C1 segment of cervical spinal cord (tissue), 14 donors: ENCODE results near the gene PPDPF.
A peak's percentile ranks its signal among the peaks of the same experiment; 100 is the strongest.
"Not testable (repeated sequence)": the region's sequence is repeated elsewhere in the genome, so short reads cannot be mapped to it uniquely, and the experiment has no call there.

Source experiments
- DNase-seq, 14 donors: peaks; one replicate each; lab custom pipeline; 2025; lab: John Stamatoyannopoulos, UW

PPDPF gene

GRCh38 chr20:63500151-63500901 is 20.2 kb upstream of the PPDPF start:
- peak in 1 of 14 donors; percentile 75 for DNase-seq

DNA sequence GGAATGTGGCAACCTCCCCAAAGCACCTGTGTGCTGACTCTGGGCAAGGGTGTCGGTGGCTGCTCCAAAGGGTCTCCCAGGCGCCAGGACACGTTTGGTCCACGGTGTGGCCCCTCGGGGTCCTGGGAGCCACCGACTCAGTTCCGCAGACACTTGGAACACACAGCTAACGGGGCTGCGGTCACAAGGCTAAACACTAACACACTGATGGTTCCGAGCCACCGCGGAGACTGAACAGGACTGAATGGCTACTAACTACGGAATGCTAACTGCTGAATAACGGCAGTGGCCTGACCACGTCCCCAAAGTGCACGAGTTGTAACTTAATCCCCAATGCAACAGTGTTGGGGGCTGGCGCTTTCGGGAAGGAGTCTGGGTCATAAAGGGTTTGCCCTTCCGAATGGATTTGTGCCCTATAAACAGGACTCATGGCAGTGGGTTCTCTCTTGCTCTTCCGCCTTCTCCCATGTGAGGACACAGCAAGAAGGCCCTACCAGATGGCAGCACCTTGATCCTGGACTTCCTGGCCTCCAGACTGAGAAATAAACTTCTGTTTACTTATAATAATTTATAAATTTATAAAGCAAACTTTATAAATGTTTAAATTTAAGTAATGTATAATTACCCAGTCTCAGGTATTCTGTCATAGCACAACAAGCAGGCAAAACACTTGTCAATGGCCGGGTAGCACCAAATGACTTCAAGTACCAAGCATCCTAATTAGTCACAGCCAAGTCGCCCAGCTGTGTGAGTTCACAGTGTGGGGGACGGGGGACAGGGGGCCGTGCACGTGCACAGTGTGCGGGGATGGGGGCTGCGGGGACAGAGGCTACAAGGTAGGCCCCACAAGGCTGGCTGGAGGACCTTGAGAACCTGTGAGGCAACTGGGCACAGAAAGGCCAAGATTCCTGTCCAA is 19.4 kb upstream of the PPDPF start:
- peak in 1 of 14 donors; percentile 63 for DNase-seq

- DNase-seq = peak in 2 of 14 donors; percentile 57 to 95
These were observed 18.5 kb upstream of the PPDPF start for GRCh38 chr20:63501818-63502670.

- DNase-seq = no peak
These were observed 17.8 kb upstream of the PPDPF start for GRCh38 chr20:63502671-63503172.

DNA sequence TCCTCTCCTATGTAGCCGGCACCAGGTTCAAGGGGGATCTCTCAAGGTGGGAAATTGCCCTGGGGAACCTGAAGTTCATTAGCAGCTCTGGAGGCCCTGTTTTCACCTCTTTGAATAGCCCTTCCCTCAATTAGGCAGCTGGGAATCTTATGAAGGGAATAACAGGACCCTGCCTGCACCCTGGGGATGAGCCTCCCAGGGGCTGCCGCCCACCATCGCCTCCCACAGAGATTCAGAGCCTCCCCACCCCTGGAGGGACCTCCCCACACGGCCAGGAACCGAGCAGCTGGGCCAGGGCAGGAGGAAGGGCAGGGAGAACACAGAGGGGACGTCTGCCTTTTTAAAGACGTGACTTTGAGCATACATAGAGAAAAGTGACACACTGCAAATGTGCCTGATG is 17.0 kb upstream of the PPDPF start:
- no peak for DNase-seq

- no peak for DNase-seq
These were observed 15.9 kb upstream of the PPDPF start for GRCh38 chr20:63504642-63505041.

GRCh38 chr20:63505281-63505680 is 15.3 kb upstream of the PPDPF start:
- no peak for DNase-seq

GRCh38 chr20:63505723-63506122 is 14.8 kb upstream of the PPDPF start:
- no peak for DNase-seq

DNA sequence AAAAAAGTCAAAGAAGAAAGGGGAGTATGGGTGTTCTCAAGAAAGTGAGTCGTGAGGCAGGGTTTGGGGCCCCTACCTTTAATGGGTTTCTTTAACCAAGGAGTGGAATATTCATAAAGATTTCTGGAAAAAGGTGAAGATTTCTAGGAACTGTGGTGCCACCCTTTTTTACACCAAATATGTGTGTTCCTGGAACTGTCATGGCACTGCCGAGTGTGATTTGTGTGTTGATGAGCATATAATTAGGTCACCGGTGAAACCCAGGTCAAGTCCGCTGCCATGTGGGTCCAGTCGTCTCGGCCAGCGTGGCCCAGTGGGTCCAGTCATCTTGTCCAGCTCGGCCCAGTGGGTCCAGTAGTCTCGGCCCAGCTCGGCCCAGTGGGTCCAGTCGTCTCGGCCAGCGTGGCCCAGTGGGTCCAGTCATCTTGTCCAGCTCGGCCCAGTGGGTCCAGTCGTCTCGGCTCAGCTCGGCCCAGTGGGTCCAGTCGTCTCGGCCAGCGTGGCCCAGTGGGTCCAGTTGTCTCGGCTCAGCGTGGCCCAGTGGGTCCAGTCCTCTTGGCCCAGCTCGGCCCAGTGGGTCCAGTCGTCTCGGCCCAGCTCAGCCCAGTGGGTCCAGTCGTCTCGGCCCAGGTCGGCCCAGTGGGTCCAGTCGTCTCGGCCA is 13.4 kb upstream of the PPDPF start:
- no peak for DNase-seq

DNA sequence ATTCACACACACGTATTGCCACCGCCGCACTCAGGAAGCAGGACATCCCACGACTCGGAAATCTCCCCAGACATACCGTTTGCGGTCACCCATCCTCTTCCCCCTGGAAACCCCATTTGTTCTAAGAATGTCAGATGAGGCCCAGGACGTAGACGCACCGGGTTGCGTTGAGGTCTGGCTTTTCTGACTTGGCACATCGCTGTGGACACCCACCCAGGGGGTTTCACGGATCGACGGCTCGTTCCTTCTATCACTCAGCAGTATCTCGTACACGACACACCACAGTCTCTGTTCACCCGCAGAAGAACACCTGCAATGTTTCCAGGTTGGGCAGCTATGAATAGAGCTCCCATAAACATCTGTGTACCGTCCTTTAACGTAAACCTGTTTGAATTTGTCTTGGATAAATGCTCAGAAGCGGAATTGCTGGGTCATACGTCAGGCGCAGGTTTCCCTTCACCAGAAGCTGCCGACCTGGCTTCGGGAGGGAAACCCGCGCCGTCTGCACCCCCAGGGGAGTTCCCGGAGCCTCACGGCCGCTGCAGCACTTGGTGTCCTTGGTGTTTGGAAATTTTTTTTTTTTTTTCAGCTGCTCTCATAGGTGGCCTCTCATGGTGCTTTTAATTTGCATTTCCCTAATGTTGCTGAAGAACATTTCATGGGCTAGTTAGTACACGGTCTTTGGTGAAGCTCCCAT is 12.3 kb upstream of the PPDPF start:
- DNase-seq = no peak

DNA sequence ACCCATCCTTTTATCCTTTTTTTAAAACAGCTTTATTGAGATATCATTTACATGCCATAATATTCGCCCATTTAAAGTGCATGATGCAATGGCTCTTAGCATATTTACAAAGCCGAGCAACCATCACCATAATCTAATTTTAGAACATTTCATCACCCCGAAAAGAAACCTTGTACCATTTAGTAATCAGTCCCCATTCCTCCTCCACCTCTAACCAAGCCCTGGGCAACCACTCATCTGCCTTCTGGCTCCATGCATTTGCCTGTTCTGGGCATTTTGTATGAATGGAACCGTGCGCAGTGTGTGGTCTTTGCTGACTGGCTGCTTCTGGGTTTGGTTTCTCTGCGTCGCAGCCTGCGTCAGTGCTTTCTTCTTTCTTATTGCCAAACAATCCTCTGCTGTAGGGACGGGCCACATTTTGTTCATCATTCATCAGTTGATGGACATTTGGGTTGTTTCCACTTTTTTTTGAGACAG is 11.4 kb upstream of the PPDPF start:
- DNase-seq = no peak

DNA sequence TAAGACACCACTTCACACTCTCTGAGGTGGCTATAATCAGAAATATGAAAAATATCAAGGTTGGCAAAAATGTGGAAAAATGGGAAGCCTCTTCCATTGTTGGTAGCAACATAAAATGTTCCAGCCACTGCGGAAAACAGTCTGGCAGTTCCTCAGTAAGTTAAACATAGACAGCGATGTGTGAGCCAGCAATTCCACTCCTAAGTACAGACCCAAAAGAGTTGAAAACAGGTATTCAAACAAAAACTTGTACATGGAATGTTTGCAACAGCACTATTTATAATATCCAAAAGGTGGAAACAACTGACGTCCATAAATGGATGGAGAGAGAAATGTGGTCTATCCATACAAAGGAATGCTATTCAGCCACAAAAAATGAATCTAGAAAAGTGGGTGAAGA is 7.4 kb upstream of the PPDPF start:
- DNase-seq = no peak

DNA sequence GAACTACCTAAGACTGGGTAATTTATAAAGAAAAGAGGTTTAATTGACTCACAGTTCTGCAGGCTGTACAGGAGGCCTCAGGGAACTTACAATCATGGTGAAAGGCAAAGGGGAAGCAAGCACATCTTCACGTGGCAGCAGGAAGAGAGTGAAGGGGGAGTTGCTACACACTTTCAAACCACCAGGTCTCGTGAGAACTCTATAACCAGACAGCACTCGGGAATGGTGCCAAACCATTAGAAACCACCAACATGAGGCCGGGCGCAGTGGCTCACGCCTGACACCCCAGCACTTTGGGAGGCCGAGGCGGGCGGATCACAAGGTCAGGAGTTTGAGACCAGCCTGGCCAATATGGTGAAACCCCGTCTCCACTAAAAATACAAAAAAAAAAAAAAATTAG is 6.0 kb upstream of the PPDPF start:
- not testable (repeated sequence) for DNase-seq

DNA sequence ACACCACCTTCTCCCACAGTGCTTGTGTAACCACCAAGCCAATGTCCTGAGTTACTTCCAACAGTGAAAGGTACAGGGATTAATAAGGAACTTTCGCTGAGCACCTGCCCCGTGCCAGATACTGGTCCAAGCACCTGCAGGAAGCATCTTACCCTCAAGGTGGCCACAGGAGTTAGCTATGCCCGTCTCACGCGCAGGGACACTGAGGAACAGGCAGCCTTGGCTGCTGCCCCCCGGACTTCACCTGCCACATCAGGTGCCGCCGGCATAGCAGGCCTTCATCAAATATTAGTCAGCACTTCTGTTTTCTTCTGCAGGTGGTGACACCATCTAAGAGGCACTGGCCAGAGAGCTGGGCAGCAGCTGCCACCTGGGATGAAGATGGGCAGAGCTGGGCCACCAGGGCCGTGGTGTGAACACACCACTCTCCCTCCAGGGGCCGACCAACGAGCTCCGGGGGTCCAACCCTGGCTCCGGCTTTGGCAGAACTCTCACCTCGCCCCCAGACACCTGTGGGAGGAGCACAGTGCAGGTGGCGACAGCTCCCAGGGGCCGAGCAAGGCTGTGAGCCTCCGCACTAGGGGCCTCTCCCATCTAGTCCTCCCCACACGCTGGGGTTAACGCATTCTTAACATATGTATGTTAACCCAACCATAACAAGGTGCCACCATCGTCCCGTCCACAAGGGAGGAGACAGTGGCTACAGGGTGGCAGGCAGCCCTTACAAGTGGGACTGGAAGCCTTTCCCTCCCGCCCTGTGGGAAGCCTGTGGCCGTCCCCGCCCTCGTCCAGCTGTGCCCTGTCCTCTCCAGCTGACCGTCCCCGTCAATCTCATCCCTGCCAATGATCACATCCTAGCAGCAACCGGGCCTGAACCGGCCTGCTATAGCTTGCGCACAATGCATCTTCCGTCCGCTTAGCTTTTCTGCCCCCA is 2.9 kb upstream of the PPDPF start:
- DNase-seq = no peak

DNA sequence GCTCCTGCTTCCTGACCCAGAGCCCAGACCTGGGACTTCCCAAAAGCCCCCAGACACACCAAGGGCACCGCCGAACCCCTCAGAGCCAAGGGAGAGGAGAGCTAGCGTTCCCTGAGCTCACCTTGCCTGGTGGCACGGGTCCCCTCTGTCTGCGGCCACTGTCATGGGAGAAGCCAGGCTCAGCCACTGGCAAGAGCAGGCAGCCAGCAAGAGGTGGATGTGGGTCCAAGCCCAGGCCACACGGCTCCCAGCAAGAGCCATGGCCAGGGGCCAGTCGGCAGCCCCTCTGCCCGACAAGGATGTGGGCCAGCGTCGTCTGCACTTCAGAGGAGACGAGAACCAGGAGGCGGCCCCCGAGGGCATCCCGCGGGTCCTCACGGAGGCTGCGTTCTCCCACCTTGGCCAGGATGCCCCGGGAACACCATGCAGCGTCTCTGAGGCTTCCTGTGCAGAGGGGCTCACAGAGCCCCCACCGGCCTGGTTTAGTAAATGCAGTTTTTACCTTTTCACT is 2.2 kb upstream of the PPDPF start:
- DNase-seq = peak in 1 of 14 donors; percentile 70

DNA sequence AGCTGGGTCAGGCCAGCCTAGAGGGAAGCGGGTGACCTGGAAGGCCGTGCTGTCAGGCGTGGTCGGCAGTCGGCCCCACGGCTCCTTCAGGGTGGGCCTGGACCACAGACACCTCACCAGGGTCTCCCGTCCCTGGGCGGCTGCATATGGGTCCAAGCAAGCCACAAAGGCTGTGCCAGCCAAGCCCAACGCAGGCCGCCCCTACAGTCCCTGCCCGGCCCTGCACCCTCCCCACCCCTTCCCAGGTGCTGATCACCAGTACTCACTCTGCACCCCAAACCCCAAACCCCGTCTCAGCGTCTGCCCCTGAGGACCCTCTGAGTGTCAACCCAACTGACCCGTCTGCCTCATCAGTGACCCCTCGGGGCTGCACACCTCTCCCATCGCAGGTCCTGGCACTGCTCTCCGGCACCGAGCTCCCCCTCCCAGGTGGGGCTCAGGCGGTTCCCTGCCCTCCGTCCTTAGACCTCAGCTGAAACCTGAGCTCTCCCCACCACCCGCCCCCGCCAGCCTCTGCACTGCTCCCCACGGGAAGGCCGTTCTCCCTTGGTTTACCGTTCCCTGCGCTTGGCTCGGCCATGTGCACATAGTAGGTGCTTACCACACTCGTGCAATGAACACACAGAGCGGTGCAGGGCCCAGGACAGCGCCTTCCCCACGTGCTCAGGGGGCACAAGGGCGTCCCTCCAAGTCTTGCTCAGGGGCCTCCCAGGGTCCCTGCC is 1.5 kb upstream of the PPDPF start:
- DNase-seq = no peak

DNA sequence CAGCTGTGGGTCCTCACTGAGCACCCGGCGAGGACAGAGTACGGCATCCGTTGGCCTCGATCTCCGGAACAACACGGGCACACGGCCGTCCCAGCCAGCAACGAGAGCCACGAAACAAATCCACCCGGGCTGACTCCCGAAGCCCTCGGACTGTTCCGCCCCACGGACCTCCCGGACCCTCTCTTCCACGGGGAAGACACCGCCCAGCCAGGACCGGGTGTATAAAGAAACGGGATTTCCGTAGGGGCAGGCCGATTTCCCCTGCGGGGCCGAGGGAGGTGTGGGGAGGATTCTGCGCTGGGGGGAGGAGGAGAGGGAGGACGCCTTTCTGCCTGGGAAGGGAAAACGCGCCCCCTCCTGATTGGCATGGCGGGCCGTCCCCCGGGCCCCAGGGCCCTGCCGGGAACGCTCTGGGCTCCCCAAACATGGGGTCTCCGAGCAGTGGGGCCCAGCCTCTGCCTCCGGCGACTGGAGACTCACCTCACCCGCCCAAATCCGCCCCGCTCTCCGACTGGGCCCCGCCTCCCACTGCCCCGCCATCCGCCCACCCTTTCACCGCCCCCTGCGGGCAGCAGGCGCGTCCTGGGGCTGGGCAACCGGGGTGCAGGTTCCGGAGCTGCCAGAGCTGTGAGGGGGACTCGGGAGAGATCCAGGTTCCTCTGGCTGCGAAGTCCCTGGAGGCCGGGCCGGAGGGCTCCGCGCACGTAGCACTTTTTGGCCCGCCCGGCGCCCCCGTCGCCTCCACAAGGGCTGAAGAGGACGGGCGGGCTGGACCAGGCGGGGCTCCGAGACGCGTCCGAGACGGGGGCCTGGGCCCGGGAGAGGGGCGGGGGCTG is 679 bp upstream of the PPDPF start:
- peak in 5 of 14 donors; percentile 57 to 72 (median 62) for DNase-seq
